Measurements from ENCODE around the gene ABCD3.
"Not testable (repeated sequence)": the region's sequence is repeated elsewhere in the genome, so short reads cannot be mapped to it uniquely, and the experiment has no call there.

Gene ABCD3

GRCh38 chr1:94417978-94418663 is at the start of gene ABCD3:
TSS of gene ABCD3 (plus strand) at chr1:94418389. CDS start at chr1:94418479, 90 bp downstream.
- DNase-seq: peak; percentile 92

- not testable (repeated sequence) for DNase-seq
Measured at GRCh38 chr1:94372771-94373170, 45.4 kb upstream of the ABCD3 start.

- DNase-seq: not testable (repeated sequence)
Measured at GRCh38 chr1:94373311-94373710, 44.9 kb upstream of the ABCD3 start.

- DNase-seq: not testable (repeated sequence)
Measured at GRCh38 chr1:94375666-94376065, 42.5 kb upstream of the ABCD3 start.

GRCh38 chr1:94378493-94378892 is 39.7 kb upstream of the ABCD3 start:
- DNase-seq: not testable (repeated sequence)

GRCh38 chr1:94379615-94380014 is 38.6 kb upstream of the ABCD3 start:
- no peak for DNase-seq

GRCh38 chr1:94382201-94382600 is 36.0 kb upstream of the ABCD3 start:
- no peak for DNase-seq

- DNase-seq: no peak
Measured at GRCh38 chr1:94383966-94384408, 34.2 kb upstream of the ABCD3 start.

- DNase-seq: no peak
Measured at GRCh38 chr1:94384485-94385265, 33.5 kb upstream of the ABCD3 start.

GRCh38 chr1:94385308-94385929 is 32.8 kb upstream of the ABCD3 start:
- DNase-seq: no peak

GRCh38 chr1:94389298-94389697 is 28.9 kb upstream of the ABCD3 start:
- DNase-seq: no peak

GRCh38 chr1:94394247-94394646 is 23.9 kb upstream of the ABCD3 start:
- no peak for DNase-seq

- no peak for DNase-seq
Measured at GRCh38 chr1:94395231-94395630, 23.0 kb upstream of the ABCD3 start.

GRCh38 chr1:94395748-94396309 is 22.4 kb upstream of the ABCD3 start:
- no peak for DNase-seq

- DNase-seq: no peak
Measured at GRCh38 chr1:94396356-94397010, 21.7 kb upstream of the ABCD3 start.

GRCh38 chr1:94398356-94398755 is 19.8 kb upstream of the ABCD3 start:
- no peak for DNase-seq

- no peak for DNase-seq
Measured at GRCh38 chr1:94399453-94399852, 18.7 kb upstream of the ABCD3 start.

- DNase-seq: no peak
Measured at GRCh38 chr1:94401206-94401605, 17.0 kb upstream of the ABCD3 start.

- DNase-seq: no peak
Measured at GRCh38 chr1:94406446-94406845, 11.7 kb upstream of the ABCD3 start.

- no peak for DNase-seq
Measured at GRCh38 chr1:94408104-94408830, 9.9 kb upstream of the ABCD3 start.

- DNase-seq: no peak
Measured at GRCh38 chr1:94411237-94411636, 7.0 kb upstream of the ABCD3 start.

- DNase-seq: no peak
Measured at GRCh38 chr1:94413311-94413710, 4.9 kb upstream of the ABCD3 start.
